GM23338 (cell line): ENCODE measurements around the gene CEACAM4.
"Not testable (repeated sequence)": the region's sequence is repeated elsewhere in the genome, so short reads cannot be mapped to it uniquely, and the experiment has no call there.

Source experiments
- CREB1 ChIP-seq: fragments of 250-450 bp; sonication (Bioruptor Pico); IDR thresholded peaks from 2 replicates; pipeline ENCODE4 v1.5.0; 2020; ENCODE audit warnings: low read depth, mild to moderate bottlenecking, moderate library complexity
- CTCF ChIP-seq, 2 experiments: fragments of 200-600 bp in 1 of 2; sonication (generic) in 1 of 2; conservative IDR thresholded peaks; 2 replicates each; pipeline versions ENCODE4 v1.5.1 to v1.6.1; 2016 to 2017; ENCODE audit warnings: antibody characterized with exemption in 2 of 2, low read depth in 2 of 2, mild to moderate bottlenecking in 2 of 2, moderate library complexity in 1 of 2
- EZH2phosphoT487 ChIP-seq: fragments of 200-600 bp; sonication (generic); IDR thresholded peaks from one replicate; pipeline ENCODE4 v1.8.1; 2018; ENCODE audit warnings: antibody characterized with exemption; ENCODE audit not compliant: unreplicated experiment
- POLR2AphosphoS5 ChIP-seq: IDR thresholded peaks from 2 replicates; pipeline ENCODE4 v1.6.1; 2016; ENCODE audit warnings: antibody characterized with exemption, low read depth
- REST ChIP-seq: IDR thresholded peaks from one replicate; pipeline ENCODE4 v1.6.1; 2018; ENCODE audit warnings: antibody characterized with exemption; ENCODE audit not compliant: unreplicated experiment

- not testable (repeated sequence) for TF ChIP-seq CREB1 (CRISPR knock-in tag); CTCF (conservative IDR thresholded peaks at IDR 0.05; ENCODE audit: low read depth in 2 of 2); EZH2phosphoT487; REST; POLR2AphosphoS5
These were observed 45.8 kb downstream of the CEACAM4 start for GRCh38 chr19:41581068-41581467.
